Dedifferentiated amniotic fluid mesenchymal stem cell (primary cell): Measurements from ENCODE around the gene AMOTL1.
"Not testable (repeated sequence)": the region's sequence is repeated elsewhere in the genome, so short reads cannot be mapped to it uniquely, and the experiment has no call there.

Source experiments
- DNase-seq: peaks from one replicate; pipeline ENCODE4 v3.0.0-alpha.2; 2016; ENCODE audit errors: extremely low spot score

Gene AMOTL1

GRCh38 chr11:94794287-94795168, 26.4 kb downstream of the AMOTL1 start:
- peak; percentile 85 for DNase-seq

DNA sequence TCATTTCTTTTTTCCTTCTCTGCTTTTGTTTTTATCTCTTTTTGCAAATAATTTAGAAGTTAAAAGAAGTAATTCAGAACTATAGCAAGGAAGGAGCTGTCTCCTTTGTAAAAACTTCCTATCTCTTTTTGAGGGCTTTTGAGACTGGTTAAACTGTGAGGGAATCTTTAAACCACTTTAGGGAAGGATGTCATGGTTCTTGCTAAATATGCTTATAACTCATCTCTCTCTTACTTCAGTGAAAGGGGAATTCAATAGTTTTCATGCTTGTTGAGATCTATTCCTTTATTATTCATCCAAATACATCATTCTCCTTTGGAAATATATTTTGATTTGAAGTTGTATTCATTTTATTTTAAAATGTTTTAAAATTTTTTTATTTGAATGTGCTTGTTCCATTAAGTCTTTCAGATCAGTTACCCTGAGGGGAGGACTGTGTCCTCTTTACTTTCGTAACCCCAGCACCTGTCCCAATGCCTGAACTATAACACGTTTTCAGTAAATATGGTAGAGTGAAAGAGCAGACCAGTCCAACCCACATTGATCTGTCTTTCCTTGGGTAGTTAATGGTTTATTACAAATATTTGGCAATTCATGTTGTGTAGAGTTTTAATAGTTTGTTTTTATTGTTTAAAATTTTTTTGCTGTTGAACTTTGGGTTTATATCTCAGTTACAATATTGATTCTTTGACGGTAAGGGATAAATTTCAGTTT, 27.5 kb downstream of the AMOTL1 start:
- DNase-seq: no peak

- DNase-seq: no peak
These were observed 28.0 kb downstream of the AMOTL1 start for GRCh38 chr11:94796190-94796580.

- no peak for DNase-seq
These were observed 28.7 kb downstream of the AMOTL1 start for GRCh38 chr11:94796863-94797262.

DNA sequence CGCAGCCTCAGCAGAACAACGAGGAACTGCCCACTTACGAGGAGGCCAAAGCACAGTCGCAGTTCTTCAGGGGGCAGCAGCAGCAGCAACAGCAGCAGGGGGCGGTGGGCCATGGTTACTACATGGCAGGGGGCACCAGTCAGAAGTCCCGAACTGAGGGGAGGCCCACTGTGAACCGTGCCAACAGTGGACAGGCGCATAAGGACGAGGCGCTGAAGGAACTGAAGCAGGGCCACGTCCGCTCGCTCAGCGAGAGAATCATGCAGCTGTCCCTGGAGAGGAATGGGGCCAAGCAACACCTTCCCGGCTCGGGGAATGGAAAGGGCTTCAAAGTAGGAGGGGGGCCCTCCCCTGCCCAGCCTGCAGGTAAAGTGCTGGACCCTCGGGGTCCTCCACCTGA, 31.6 kb downstream of the AMOTL1 start:
- DNase-seq: no peak

DNA sequence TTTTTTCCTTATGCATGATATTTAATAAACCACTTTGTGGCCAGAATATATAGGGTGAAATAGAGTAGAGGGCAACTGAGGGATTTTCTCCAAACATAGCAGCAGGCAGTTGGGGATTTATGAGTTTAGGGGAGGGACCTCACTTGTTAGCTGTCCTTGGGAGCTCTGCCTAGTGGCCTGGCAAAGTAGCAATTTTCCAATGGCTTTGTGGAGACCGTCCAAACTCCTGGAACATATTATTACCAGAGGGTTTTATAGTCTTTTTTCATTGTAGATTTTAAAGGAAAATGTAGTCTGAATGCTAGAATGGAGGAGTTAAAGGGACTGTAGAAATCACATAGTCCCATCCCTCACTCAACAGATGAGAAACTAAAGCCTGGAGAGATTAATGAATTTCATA, 32.3 kb downstream of the AMOTL1 start:
- DNase-seq: no peak

GRCh38 chr11:94801866-94802460, 33.8 kb downstream of the AMOTL1 start:
- DNase-seq: no peak

DNA sequence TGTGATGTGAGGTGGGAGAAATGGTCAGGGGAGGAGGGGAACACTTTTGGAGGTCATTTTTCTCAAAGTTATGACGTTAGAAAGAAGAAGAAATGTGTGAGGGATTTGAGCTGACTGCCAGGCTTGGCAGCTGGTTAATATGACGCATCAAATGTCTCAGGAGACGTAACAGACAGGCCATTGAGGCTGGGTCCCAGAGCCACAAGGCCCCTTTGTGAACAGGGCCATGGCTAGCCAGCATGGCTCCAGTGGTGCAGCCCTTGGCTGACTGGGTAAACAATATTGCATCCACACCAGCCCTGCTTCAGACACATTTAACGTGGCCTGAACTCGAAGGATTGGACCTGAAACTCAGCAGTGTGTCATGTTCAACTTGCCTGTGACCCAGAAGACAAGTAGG, 34.3 kb downstream of the AMOTL1 start:
- DNase-seq: no peak

- peak; percentile 66 for DNase-seq
These were observed 35.3 kb downstream of the AMOTL1 start for GRCh38 chr11:94803491-94803890.

- no peak for DNase-seq
These were observed 36.7 kb downstream of the AMOTL1 start for GRCh38 chr11:94804874-94805273.

- no peak for DNase-seq
These were observed 37.9 kb downstream of the AMOTL1 start for GRCh38 chr11:94806014-94806413.

- no peak for DNase-seq
These were observed 38.3 kb downstream of the AMOTL1 start for GRCh38 chr11:94806419-94806818.

- DNase-seq: no peak
These were observed 41.1 kb downstream of the AMOTL1 start for GRCh38 chr11:94809251-94809650.

GRCh38 chr11:94812724-94813720, 44.9 kb downstream of the AMOTL1 start:
- not testable (repeated sequence) for DNase-seq

DNA sequence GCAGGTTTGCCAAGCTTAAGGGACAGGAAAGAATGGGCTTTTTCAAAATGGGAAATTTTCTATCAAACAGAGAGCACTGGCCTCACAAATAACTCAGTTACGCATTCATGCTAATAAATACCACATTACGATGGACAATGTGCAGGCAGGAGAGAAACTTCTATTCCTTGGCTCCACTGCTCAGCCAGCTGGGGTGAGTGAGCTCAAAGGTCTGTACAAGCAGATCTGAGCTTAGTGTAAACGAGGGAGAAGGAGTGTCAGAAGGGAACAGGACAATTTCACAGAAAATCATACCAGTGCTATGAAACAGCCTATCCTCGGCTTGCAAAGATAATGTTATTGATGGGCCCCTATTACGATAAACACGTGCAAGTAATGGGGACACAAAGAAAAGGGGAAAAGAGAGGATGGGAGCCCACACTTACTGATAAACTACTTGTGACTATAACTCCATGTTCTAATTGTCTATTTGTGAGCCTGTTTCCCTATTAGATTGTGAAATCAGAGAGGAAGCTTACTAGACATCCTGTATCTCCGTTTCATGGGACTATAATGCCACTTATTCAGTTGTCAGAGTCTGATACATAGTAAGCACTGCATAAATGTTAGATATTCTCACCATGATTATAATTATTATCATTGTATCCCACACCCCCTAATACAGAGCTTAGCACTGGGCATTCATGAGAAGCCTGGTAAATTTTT, 46.3 kb downstream of the AMOTL1 start:
- DNase-seq: no peak

GRCh38 chr11:94815705-94816344, 47.7 kb downstream of the AMOTL1 start:
- DNase-seq: no peak

GRCh38 chr11:94820480-94820879, 52.3 kb downstream of the AMOTL1 start:
- no peak for DNase-seq

DNA sequence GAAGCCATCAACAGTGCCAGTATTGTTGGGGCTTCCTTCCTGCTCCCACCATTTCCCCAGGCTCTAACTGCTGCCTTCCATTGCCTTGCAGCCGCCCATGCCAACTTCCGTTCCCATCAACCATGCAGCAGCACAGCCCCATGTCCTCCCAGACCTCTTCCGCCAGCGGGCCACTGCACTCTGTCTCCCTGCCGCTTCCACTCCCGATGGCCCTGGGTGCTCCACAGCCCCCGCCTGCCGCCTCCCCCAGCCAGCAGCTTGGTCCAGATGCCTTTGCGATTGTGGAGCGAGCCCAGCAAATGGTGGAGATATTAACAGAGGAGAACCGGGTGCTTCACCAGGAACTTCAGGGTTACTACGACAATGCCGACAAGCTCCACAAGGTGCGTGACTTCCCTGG, 53.3 kb downstream of the AMOTL1 start:
- no peak for DNase-seq

DNA sequence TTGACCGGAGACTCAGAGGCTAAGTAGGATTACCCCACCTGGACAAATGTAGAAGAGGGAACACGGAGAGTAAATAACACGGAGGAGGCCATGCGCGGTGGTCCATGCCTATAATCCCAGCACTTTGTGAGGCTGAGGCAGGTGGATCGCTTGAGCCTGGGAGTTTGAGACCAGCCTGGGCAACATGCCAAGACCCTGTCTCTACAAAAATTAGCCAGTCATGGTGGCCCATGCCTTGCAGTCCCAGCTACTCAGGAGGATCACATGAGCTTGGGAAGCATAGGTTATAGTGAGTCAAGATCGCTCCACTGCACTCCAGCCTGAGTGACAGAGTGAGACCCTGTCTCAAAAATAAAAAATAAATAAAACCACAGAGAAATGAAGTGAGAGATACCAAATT, 53.9 kb downstream of the AMOTL1 start:
- no peak for DNase-seq

GRCh38 chr11:94823102-94823732, 55.1 kb downstream of the AMOTL1 start:
- DNase-seq: no peak
